ENCODE results near the gene FGF11.

Gene FGF11

DNA sequence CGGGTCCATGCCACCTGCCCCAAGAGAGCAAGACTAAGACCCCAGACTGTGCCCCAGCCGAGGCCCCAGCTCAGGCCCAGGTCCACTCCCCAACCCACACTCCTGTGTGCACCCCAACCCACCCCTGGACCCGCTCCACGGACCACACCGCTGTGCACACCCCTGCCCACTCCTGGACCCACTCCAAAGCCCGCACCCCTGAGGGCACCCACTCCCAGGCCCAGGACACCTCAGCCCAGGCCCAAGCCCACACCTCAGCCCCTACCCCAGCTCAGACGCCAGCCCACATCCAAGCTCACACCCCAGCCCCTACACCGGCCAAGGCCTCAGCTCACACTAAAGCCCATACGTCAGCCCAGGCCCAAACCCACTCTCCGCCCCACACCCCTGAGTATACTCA is 9.6 kb upstream of the FGF11 start:
- no peak for DNase-seq (ENCODE audit: low read depth in 3 of 3)

DNA sequence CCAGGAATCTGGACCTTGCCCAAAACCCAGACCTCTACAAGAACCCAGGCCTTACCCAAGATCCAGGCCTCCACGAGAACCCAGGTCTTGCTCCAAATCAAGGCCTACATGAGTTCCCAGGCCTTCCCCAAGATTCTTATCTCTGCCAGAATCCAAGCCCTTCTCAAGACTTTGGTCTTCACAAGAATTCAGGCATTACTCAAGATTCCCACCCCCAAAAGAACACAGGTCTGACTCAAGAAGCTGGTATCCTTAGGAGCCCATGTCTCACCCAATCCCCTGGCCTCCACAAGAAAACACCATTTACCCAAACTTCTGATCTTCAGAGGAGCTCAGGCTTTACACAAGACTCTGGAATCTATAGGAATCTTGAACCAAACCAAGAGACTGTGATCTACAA is 8.1 kb upstream of the FGF11 start:
- no peak for DNase-seq (ENCODE audit: low read depth in 3 of 3)

DNA sequence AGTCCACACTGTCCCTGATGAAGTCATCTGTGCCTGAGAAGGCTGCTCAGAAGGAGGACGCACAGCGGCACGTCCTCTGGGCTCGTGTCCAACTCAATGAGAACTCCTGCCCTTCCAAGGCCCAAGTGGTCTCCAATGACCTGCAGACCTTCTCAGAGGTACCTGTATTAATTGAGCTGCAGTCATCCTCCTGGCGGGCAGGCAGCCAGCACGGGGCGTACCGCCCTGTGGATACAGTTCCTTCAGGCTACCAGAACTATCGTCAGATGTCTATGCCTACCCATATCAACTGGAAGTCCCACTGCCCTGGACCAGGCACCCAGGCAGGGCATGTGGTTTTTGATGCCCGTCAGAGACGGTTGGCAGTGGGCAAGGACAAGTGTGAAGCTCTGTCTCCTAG is 7.0 kb upstream of the FGF11 start:
- no peak for DNase-seq (ENCODE audit: low read depth in 3 of 3)

DNA sequence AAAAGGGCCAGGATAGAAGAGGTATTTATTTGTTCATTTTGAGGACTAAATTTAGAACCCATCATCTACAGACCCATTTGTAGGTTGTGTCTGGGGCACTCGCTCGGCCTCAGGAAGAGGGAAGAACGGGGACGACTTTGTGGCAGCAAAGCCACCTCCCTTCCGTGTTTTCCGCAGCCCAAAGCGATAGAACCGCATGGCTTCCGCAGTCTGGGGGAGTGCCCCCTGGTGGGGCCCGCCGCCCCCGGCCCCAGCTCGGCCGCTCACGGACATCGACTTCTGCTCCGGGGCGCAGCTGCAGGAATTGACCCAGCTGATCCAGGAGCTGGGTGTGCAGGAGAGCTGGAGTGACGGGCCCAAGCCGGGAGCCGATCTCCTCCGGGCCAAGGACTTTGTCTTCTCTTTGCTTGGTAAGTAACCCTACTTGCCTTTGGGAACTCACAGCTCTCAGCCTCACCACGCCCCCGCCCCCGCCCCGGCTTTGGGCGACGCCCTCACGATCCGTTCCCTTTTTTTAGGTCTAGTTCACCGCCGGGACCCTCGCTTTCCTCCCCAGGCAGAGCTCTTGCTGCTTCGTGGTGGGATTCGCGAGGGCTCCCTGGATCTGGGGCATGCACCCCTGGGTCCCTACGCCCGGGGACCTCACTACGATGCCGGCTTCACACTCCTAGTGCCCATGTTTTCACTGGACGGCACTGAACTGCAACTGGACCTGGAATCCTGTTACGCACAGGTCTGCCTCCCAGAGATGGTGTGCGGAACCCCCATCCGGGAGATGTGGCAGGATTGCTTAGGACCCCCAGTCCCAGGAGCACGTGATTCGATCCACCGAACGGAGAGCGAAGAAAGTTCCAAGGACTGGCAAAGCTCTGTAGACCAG is 3.4 kb upstream of the FGF11 start:
- DNase-seq (ENCODE audit: low read depth in 3 of 3): peak in 2 of 3 experiments; percentile 28 to 48

DNA sequence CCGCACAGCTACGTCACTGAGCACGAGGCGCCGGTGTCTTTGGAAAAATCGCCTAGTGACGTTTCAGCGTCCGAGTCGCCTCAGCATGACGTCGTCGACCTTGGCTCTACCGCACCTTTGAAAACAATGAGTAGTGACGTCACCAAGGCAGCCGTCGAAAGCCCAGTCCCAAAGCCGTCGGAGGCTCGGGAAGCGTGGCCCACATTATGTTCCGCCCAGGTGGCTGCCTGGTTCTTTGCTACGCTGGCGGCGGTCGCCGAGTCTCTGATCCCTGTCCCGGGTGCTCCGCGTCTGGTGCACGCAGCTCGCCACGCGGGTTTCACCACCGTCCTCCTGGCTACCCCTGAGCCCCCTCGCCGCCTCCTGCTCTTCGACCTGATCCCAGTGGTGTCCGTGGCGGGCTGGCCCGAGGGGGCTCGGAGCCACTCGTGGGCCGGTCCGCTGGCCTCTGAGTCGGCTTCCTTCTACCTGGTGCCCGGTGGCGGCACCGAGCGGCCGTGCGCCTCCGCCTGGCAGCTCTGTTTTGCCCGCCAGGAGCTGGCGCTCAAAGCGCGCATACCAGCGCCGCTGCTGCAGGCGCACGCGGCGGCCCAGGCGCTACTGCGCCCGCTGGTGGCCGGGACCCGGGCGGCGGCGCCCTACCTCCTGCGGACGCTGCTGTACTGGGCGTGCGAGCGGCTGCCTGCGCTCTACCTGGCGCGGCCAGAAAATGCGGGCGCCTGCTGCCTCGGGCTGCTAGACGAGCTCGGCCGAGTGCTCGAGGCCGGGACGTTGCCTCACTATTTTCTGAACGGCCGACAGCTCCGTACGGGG is 2.5 kb upstream of the FGF11 start:
- DNase-seq (ENCODE audit: low read depth in 3 of 3): peak; percentile 62 to 71 (median 68)

DNA sequence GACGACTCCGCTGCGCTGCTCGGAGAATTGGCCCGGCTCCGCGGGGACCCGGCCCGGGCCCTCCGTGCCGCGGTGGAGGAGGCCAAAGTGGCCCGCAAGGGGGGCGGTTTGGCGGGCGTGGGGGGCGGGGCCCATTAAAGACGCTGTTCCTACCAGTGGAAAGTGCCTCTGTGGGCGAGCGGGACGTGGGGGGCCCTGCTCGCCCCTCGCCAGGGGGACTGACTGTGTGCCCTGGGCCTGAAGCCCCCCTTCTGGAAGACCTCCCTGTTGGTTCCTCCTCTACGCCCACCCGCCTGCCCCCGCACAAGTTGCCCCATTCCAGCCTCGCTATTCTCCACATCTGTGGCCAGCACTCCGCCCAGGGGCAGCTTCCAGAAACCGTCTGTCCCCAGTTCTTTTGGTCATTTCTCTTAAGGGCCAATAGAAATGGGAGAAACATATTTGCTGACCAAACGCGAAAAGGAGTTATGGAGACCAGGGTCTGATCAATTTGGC is 1.9 kb upstream of the FGF11 start:
- no peak for DNase-seq (ENCODE audit: low read depth in 3 of 3)

DNA sequence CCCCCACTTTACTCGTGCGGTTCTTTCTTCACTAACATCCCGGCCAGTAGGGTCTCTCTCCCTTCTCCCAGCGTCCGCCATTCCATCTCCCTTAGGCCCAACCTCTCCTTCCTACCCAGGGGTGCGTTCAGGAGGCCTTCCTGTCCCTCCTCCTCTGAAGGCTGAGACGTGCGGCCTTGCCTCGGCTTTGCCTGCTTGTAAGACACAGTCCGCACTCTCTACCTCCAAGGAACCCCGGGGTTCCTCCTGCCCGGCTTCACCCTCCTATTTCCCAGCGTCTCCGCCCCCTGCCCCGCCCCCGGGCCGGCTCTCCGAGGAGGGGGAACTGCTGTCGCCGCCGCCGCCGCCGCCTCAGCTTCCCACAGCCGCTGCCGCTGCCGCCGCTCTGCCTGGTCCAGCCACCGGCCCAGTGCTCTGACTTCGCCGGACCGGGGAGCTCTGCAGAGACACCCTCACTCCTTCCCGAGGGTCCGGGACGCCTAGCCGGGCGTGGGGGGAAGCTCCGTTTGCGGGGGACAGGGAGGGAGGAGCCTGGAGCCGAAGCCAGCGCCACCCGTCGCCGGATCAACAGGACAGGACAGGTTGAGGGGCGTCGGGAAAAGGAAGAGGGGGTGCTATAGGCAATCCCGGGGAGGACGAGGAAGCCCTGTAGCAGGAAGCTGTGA is 1.2 kb upstream of the FGF11 start:
- DNase-seq (ENCODE audit: low read depth in 3 of 3): peak in 2 of 3 experiments; percentile 40 to 53

DNA sequence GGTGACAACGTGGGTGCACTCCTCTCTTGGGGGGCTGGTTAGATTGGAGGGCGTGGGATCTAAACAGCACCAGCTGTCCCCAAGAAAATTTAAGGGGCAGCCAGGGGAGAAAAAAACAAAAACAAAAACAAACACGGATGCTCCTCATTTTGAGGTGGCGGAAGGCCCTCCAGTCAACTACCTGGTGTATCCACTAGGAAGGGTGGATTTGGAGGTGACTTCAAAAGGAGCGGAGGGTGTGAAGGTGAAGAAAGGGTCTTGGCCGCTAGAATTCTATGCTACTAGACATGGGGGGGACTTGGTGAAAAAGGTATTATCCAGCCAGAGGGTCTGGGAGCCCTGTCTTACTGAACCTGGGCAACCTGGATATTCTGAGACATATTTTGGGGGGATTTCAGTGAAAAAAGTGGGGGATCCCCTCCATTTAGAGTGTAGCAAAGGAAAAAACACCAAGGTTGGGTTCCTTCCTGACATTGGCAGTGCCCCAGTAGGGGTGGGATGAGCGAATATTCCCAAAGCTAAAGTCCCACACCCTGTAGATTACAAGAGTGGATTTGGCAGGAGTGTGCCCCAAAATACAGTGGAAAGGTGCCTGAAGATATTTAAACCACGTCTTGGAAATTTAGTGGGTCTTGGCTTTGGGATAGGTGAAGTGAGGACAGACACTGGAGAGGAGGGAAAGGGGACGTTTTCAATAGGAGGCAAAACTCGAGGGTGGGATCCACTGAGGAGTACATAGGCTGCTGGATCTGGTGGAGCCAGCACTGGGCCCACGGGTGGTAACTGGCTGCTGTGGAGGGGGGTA is 454 bp upstream of the FGF11 start:
- DNase-seq (ENCODE audit: low read depth in 3 of 3): no peak

DNA sequence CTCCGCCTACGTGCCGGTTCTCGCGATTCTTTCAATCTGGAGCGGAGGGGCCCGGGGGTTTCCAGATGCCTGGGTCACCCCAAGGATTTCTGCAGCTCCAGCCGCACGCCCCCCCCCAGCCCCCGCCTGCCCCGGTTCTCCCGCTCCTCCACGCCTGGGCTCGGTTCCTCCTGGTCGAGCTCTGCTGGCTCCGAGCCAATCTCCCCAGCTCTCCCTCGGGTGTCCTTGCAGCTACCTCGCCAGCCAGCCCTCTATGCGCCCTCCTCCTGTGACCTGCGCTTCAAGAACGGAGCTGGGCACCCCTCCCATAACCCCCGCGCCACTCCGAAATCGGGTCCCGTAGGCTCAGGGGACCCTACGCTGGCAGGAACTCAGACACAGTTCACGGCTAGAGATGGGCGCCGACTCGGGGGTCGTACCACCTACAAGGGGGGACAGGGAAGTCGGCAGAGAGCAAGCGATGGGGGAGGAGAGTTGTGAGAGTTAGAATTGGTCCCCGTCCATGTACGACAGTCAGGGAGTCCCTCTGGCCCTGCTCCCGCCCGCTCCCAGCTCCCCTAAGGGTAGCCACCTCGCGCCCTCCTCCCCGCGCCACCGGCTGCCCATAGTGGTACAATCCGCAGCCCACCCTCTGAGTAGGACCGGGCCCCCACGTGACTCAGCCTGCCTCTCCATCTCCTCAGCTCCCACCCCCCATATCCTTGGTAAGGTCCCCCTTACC is 961 bp downstream of the FGF11 start:
- DNase-seq (ENCODE audit: low read depth in 3 of 3): no peak

DNA sequence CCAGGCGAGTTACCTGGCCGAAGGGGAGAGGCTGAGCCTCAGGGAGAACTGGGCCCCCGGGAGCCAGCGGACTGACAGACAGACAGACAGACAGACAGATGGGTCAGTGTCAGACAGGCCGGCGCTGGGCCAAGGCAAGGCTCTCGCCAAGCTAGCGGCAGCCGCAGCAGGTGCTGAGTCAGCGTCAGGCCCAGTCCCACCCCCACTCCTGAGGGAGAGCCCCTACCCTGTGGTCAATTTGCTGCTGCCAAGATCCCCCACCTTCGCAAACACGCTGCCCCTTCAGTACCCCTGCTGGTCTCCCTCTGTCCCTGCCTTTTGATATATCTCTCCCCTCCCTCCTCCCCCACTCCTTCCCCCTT is 1.5 kb downstream of the FGF11 start:
- DNase-seq (ENCODE audit: low read depth in 3 of 3): no peak

DNA sequence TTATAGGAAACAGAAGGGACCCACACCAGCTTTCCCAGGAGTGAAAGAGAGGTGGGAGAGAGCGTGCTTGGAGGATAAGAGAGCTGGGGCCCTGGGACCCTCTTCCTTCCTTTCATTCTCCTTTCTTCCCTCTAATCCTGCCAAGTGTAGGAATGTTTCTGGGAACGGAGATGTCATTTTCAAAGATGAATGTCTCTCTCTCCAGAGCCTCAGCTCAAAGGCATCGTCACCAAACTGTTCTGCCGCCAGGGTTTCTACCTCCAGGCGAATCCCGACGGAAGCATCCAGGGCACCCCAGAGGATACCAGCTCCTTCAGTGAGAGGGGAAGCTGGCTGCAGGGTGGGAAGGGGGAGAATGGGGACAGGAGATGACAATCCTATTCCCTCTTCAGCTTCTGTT is 2.0 kb downstream of the FGF11 start:
- DNase-seq (ENCODE audit: low read depth in 3 of 3): no peak

DNA sequence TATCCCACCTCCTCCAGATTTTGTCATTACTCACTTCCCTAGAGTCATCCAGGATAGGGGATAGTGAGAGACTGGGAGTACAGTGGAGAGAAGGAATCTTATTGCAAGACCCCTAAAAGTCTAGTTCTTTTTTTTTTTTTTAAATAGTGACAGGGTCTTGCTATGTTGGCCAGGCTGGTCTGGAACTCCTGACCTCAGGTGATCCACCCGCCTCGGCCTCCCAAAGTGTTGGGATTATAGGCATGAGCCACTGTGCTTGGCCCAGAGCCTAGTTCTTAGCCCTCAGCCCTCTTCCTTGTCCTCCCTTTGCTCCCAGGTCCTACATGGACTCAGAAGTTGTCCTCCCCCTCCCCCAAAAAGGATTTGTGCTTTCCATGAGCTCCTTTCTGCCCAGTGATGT is 2.8 kb downstream of the FGF11 start:
- no peak for DNase-seq (ENCODE audit: low read depth in 3 of 3)

DNA sequence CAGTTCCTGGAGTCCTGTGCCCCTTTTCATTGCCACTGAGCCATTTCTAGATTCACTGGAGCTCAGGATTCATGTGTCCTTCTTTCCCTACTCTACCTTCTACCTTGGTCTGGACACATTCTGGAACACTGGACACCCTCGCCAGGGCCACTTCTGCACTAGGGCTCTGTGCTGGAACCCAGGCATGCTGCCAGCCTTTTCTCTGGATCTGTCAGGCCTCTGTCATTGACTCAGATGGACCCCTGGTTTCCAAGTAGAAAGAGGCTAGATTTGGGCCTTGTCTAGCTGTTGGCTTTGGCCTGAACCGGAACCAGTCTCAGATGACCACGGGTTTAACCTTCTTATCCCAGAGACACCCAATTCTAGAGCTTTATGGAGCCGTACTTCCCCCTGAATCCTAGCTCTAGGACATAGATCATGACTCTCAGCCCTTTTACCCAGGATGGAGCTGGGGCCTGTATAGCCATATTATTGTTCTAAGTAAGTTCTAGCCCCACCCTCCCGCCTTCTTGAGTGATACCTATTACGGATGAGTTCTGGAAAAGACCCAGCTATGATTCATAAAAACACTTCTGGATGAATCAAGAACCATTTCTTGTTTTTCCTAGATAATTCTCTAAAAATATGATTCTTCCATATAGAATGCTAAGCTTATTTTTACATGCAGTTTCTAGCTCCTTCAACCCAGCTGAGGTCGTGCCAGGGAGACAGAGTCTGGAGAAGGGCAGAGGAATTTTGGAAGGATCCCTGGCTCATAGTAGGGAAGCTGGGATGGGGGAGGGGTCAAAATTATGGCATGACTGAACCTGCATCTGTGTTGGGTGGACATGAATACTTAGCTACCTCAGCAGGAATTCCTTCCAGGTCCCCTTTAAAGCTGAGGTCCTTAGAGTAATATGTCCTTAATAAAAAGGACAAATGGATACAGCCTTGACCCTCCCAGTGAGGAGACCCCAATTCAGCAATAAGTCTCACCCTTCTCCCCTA is 4.5 kb downstream of the FGF11 start:
- no peak for DNase-seq (ENCODE audit: low read depth in 3 of 3)

DNA sequence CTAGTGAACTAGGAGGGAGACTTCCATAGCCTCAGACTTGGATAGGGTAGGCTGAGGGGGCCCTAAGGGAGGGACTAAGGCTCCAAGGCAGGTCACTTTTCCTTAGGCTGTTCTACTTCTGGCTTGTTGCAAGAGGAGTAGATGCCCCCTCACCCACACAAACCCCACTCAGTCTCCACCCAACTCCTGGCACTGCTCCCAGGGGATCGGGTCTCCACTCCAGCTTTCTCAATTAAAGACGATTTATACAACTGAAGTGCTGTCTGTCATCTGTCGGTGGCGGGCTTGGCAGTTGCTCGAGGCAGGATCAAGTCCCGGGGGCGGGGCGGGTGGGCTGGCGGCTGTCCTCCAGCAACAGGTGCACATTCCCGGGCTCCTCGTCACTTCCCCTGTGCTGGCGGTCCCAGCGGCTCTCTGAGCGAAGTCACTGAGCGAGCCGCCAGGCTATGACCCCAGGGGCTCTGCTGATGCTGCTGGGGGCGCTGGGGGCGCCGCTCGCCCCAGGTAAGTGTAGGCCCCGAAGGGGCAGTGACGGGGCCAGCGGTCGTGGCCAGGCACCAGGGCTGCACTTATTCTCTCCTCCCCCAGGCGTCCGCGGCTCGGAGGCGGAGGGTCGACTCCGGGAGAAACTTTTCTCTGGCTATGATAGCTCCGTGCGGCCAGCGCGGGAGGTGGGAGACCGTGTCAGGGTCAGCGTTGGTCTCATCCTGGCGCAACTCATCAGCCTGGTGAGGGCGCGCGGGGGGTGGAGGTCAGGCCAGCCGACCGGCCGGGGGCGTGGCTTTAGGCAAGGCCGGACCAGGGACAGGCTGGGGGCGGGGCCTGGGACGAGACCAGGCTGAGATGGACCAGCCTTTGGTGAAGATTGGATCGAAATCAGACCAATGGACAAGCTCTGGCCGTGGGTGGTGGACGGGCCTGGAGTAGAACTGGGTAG is 5.6 kb downstream of the FGF11 start, which contains the start of gene CHRNB1:
CHRNB1 (plus strand) TSS at position 380 of the 937 bp plus-strand sequence; CDS start at position 447, 67 bp downstream.
- DNase-seq (ENCODE audit: low read depth in 3 of 3): no peak

DNA sequence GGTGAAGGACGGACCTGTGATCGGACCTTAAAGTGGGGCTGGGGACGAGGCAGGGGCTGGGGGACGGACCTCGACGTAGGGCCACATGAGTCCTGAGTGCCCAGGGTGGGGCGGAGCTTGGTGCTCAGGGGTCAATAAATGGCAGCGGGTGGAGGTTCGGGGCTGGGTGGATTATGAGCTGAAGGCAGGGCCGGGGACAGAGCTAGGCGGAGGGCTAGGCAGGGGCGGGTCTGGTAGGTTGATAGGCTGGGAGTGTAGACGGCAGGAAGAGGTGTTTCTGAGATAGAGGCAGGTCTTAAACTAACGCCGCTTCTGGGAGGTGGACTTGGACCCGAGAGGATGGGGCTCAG is 6.3 kb downstream of the FGF11 start:
- no peak for DNase-seq (ENCODE audit: low read depth in 3 of 3)

DNA sequence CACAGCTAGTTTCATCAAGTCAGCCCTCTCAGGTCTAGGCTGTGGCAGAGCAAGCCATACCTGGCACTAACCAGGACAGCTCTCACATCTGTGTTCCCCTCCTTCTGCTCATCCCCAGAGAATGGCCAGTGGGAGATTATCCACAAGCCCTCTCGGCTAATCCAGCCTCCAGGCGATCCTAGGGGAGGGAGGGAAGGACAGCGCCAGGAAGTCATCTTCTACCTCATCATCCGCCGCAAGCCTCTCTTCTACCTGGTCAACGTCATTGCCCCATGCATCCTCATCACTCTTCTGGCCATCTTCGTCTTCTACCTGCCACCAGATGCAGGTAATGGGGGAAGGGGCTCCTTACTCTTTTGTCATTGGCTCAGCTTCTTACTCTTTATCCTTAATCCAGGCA is 9.1 kb downstream of the FGF11 start:
- no peak for DNase-seq (ENCODE audit: low read depth in 3 of 3)

DNA sequence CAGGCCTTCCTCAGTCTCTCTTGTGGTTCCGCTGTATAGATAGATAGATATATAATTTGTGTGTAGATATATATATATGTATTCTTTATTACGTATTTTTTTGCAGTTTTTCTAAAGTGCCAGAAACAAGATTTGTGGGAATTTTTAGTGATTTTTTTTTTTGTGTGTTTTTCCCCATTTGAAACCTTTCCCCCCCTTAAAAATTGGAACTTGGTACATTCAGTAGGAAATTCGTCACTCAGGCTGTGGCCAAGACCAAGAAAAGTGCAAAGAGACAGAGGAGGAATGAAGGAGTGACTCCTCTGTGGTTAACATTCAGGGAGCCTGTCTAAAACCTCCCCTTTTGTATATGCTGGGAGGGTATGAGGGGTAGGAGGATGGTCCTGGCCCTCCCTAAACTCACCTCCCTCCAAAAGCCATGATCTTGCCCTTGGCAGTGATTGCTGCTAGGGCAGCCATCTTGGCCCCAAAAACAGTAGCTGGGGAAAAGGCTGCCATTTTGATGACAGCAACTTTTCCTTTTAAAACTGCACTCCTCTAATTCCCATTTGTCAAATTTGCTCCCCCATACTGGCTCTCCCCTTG is 20.7 kb downstream of the FGF11 start:
- no peak for DNase-seq (ENCODE audit: low read depth in 3 of 3)

All from stimulated activated CD4-positive, alpha-beta T cell treated with anti-CD3 and anti-CD28 coated beads, TNF-alpha, amount 100 ng/mL, for 4 hours (primary cell).